ENCODE data around the gene P3H3.

Gene P3H3

GRCh38 chr12:6828781-6829535 lies 751 bp downstream of the P3H3 start:
- DNase-seq = peak; percentile 65

- DNase-seq = no peak
Measured at GRCh38 chr12:6829536-6830220, 1.5 kb downstream of the P3H3 start.

GRCh38 chr12:6830286-6830890 lies 2.2 kb downstream of the P3H3 start:
- no peak for DNase-seq

GRCh38 chr12:6830999-6831398 lies 2.8 kb downstream of the P3H3 start:
- no peak for DNase-seq

GRCh38 chr12:6831450-6831995 lies 3.3 kb downstream of the P3H3 start:
- no peak for DNase-seq

GRCh38 chr12:6832125-6832524 lies 3.9 kb downstream of the P3H3 start:
- no peak for DNase-seq

- DNase-seq = no peak
Measured at GRCh38 chr12:6833189-6833890, 5.1 kb downstream of the P3H3 start.

GRCh38 chr12:6834254-6834653 lies 6.0 kb downstream of the P3H3 start:
- DNase-seq = no peak

GRCh38 chr12:6834873-6835272 lies 6.7 kb downstream of the P3H3 start:
- peak; percentile 22 for DNase-seq

- no peak for DNase-seq
Measured at GRCh38 chr12:6836851-6837250, 8.6 kb downstream of the P3H3 start.

- no peak for DNase-seq
Measured at GRCh38 chr12:6837370-6838060, 9.3 kb downstream of the P3H3 start.

- no peak for DNase-seq
Measured at GRCh38 chr12:6838854-6839253, 10.6 kb downstream of the P3H3 start.

GRCh38 chr12:6839482-6840201 lies 11.4 kb downstream of the P3H3 start:
- DNase-seq = no peak

- no peak for DNase-seq
Measured at GRCh38 chr12:6840330-6840729, 12.1 kb downstream of the P3H3 start.

- no peak for DNase-seq
Measured at GRCh38 chr12:6840761-6841515, 12.7 kb downstream of the P3H3 start, which contains the start of gene GNB3. GNB3 (plus strand) TSS chr12:6840925; CDS start chr12:6841288, 363 bp downstream.

GRCh38 chr12:6842075-6842474 lies 13.9 kb downstream of the P3H3 start:
- no peak for DNase-seq

GRCh38 chr12:6843118-6843902 lies 15.1 kb downstream of the P3H3 start:
- no peak for DNase-seq

GRCh38 chr12:6845395-6845794 lies 17.2 kb downstream of the P3H3 start:
- no peak for DNase-seq

GRCh38 chr12:6846316-6846869 lies 18.2 kb downstream of the P3H3 start:
- no peak for DNase-seq

GRCh38 chr12:6847676-6848075 lies 19.5 kb downstream of the P3H3 start:
- DNase-seq = no peak

Measured in HCEC 1CT (cell line).